Measurements from ENCODE around the gene RAB12. TPM values are rescaled to one million over a fixed set of nuclear protein-coding genes. Genes with fewer than 3 reads are reported as not detected.

RAB12 gene
- total RNA-seq, 1 experiment from 2014 or later = 32.7 TPM

- TF ChIP-seq ELF1 (IDR thresholded peaks at IDR 0.05; ENCODE audit: borderline replicate concordance, low read depth) = no peak
- TF ChIP-seq FOSL1 (IDR thresholded peaks at IDR 0.05; ENCODE audit: low read depth) = no peak
- no peak for TF ChIP-seq EGR1 (IDR thresholded peaks at IDR 0.05; ENCODE audit: low read depth)
- no peak for TF ChIP-seq RAD21 (IDR thresholded peaks at IDR 0.05; ENCODE audit: low read depth)
- no peak for TF ChIP-seq ZBTB33 (IDR thresholded peaks at IDR 0.05; ENCODE audit: extremely low read depth, insufficient replicate concordance, low read length)
- no peak for TF ChIP-seq REST (IDR thresholded peaks at IDR 0.05; ENCODE audit: low read depth)
- TF ChIP-seq POLR2AphosphoS5 (IDR thresholded peaks at IDR 0.05; ENCODE audit: low read depth, low read length) = no peak
- TF ChIP-seq JUND (IDR thresholded peaks at IDR 0.05) = no peak
- TF ChIP-seq TCF7L2 (IDR thresholded peaks at IDR 0.05; ENCODE audit: borderline replicate concordance, extremely low read depth, insufficient read depth, insufficient read length) = no peak
- no peak for TF ChIP-seq ZNF274 (IDR thresholded peaks at IDR 0.05; ENCODE audit: low read depth, low read length)
- TF ChIP-seq POLR2A (IDR thresholded peaks at IDR 0.05; ENCODE audit: borderline replicate concordance, extremely low read depth, insufficient read depth, insufficient read length) = no peak
- TF ChIP-seq ATF3 (IDR thresholded peaks at IDR 0.05) = no peak
- TF ChIP-seq YY1 (IDR thresholded peaks at IDR 0.05; ENCODE audit: extremely low read depth, insufficient replicate concordance, low read depth, low read length) = no peak
- TF ChIP-seq ZFX (IDR thresholded peaks at IDR 0.05) = no peak
- TF ChIP-seq MAX (IDR thresholded peaks at IDR 0.05) = no peak
- TF ChIP-seq CEBPB (IDR thresholded peaks at IDR 0.05; ENCODE audit: low read depth) = no peak
- no peak for TF ChIP-seq CBX3 (IDR thresholded peaks at IDR 0.05; ENCODE audit: low read depth)
- TF ChIP-seq EZH2phosphoT487 (IDR thresholded peaks at IDR 0.05; ENCODE audit: borderline replicate concordance) = no peak
- H3K4me1 ChIP-seq (ENCODE audit: control insufficient read depth in 1 of 2, insufficient read depth in 2 of 2, low read length in 2 of 2) = no peaks in the 10 kb centered on the region
- no TSS peak for BruUV-seq (replicated peaks)
- H3K9ac ChIP-seq (ENCODE audit: low read length) = no peak overlapping the region
- ChIA-PET CTCF (no interaction called here), RAD21 (ENCODE audit: low non-redundant PET in 1 of 2, low total read pairs in 2 of 2, uncharacterized antibody in 2 of 2, unreplicated experiment in 2 of 2) (no interaction called here), POLR2A (no interaction called here)
- no peak for DNase-seq (ENCODE audit: low read depth, low spot score)
- peaks cover 24 to 44% of the 10 kb centered on the region in 2 experiments for H3K36me3 ChIP-seq (ENCODE audit: control insufficient read depth in 1 of 2, insufficient read depth in 2 of 2, low read length in 2 of 2)
- H4K20me1 ChIP-seq (ENCODE audit: insufficient read depth) = no peaks in the 10 kb centered on the region
- intact Hi-C loops (cut with micrococcal nuclease) = no loop called here
- H3K79me2 ChIP-seq (ENCODE audit: insufficient read depth, low read length) = peaks cover 55% of the 10 kb centered on the region
- H3K27me3 ChIP-seq (ENCODE audit: insufficient read depth, low read length) = no peaks in the 10 kb centered on the region
- no peaks in the 10 kb centered on the region for H3K9me3 ChIP-seq (ENCODE audit: control insufficient read depth in 1 of 2, insufficient read depth in 1 of 2, low read depth in 1 of 2, low read length in 2 of 2)
- no peak overlapping the region for H3K4me3 ChIP-seq (replicated peaks in 1 of 2; ENCODE audit: low read depth in 1 of 2, low read length in 2 of 2)
- H3K27ac ChIP-seq (ENCODE audit: low read depth, low read length) = no peak overlapping the region
- H3K4me2 ChIP-seq (ENCODE audit: low read length) = no peak overlapping the region
- no peaks in the 10 kb centered on the region for H3K9me2 ChIP-seq (ENCODE audit: insufficient read depth)
- H2AFZ ChIP-seq (ENCODE audit: low read depth, low read length, poor library complexity, severe bottlenecking) = no peak overlapping the region
- no peak for ATAC-seq
Observed at GRCh38 chr18:8629602-8630001, 20.4 kb downstream of the RAB12 start.
